HepG2 (cell line): ENCODE results near the gene EFNA3.

Experiments used
- AGO1 ChIP-seq: fragments of 200-400 bp; formaldehyde crosslinking; IDR thresholded peaks from 2 replicates; pipeline ENCODE4 v1.6.1; 2017; ENCODE audit warnings: mild to moderate bottlenecking, low read depth, low read length, moderate library complexity; ENCODE audit not compliant: poor library complexity, severe bottlenecking
- CHCHD3 ChIP-seq: sonication (generic); formaldehyde crosslinking; IDR thresholded peaks from 2 replicates; pipeline ENCODE4 v1.8.0; 2022; ENCODE audit warnings: mild to moderate bottlenecking, missing genetic modification reagents, moderate library complexity
- FOXO4 ChIP-seq: sonication (generic); formaldehyde crosslinking; conservative IDR thresholded peaks from 2 replicates; pipeline ENCODE4 v1.8.1; 2023; ENCODE audit warnings: missing genetic modification reagents
- HNF4G ChIP-seq, 2 experiments: sonication (generic) in 1 of 2; formaldehyde crosslinking in 1 of 2; IDR thresholded peaks; 2 replicates each; pipeline versions ENCODE4 v1.4.0 to v1.6.1; 2011 to 2020; ENCODE audit warnings: borderline replicate concordance in 2 of 2, low read depth in 2 of 2, mild to moderate bottlenecking in 2 of 2, low read length in 1 of 2, missing genetic modification reagents in 1 of 2, moderate library complexity in 1 of 2
- KLF16 ChIP-seq, 2 experiments: sonication (generic) in 1 of 2; formaldehyde crosslinking in 1 of 2; IDR thresholded peaks; 2 replicates each; pipeline versions ENCODE4 v1.6.1 to v1.8.0; 2016 to 2023; ENCODE audit warnings: missing genetic modification reagents in 2 of 2, missing compliant biosample characterization in 1 of 2
- MTA1 ChIP-seq: sonication (generic); formaldehyde crosslinking; IDR thresholded peaks from 2 replicates; pipeline ENCODE4 v1.4.0; 2020; ENCODE audit warnings: missing genetic modification reagents, mild to moderate bottlenecking, borderline replicate concordance
- PHF5A ChIP-seq: IDR thresholded peaks from one replicate; pipeline ENCODE4 v1.6.1; 2018; ENCODE audit warnings: low read depth, missing genetic modification reagents; ENCODE audit not compliant: unreplicated experiment
- SMC3 ChIP-seq: IDR thresholded peaks from 2 replicates; pipeline ENCODE4 v1.6.1; 2011; ENCODE audit warnings: low read length, improper control_type of control experiment
- YY1 ChIP-seq: IDR thresholded peaks from 2 replicates; pipeline ENCODE4 v1.6.1; 2011; ENCODE audit warnings: low read length, low read depth, moderate library complexity, mild to moderate bottlenecking; ENCODE audit not compliant: insufficient read depth, insufficient replicate concordance
- ZBTB1 ChIP-seq: sonication (generic); formaldehyde crosslinking; IDR thresholded peaks from 2 replicates; pipeline ENCODE4 v1.4.0; 2020; ENCODE audit warnings: missing genetic modification reagents, borderline replicate concordance
- ZNF101 ChIP-seq: sonication (generic); formaldehyde crosslinking; IDR thresholded peaks from 2 replicates; pipeline ENCODE4 v1.4.0; 2020; ENCODE audit warnings: mild to moderate bottlenecking, low read depth, missing genetic modification reagents, borderline replicate concordance
- ZNF180 ChIP-seq: sonication (generic); formaldehyde crosslinking; IDR thresholded peaks from 2 replicates; pipeline ENCODE4 v1.4.0; 2020; ENCODE audit warnings: low read depth, missing genetic modification reagents, borderline replicate concordance
- ZNF251 ChIP-seq: sonication (generic); formaldehyde crosslinking; IDR thresholded peaks from 2 replicates; pipeline ENCODE4 v1.9.0; 2021; ENCODE audit warnings: mild to moderate bottlenecking, missing genetic modification reagents

DNA sequence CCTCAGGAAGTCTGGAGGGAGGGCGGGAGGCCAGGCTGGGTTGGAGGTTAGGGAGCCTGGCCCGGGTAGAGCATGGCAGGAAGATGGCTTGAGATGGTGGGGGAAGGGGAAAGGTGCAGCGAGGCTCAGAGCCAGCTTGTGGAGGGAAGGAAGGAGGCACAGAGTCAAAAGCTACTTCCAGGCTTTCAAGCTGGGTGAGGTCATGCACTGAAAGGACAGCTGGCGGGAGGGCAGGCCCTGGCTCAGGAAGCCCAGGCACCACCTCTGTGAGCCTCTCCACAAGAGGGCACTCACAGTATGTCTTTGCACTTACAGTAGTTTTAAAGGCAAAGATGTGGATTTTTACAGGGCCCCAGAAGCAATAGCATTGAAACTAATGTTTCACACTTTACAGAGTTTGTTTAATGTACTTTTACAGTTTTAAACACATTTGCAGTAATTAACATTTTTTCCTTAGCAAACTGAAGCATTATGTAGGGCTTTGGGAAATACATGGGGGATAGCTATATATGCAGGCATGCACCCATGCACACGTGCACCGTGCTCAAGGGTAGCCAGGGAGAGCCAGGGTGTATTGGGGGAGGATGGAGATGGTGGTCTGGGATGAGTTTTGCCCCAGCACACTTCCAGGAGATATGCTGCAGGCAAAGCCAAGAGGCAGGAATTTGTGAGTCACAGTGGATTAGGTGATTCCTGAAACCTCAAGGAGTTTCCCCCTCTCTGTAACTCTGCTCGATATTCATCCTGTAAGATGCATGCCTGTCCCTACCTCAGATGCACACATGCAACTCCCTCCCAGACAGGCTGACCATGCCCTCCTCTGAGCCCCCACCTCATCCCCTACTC, 33.6 kb upstream of the EFNA3 start:
- TF ChIP-seq HNF4G (IDR thresholded peaks at IDR 0.05; ENCODE audit: borderline replicate concordance, low read depth, low read length): no peak
- no peak for TF ChIP-seq HNF4G (CRISPR knock-in tag; IDR thresholded peaks at IDR 0.05; ENCODE audit: borderline replicate concordance, low read depth)
- no peak for TF ChIP-seq PHF5A
- TF ChIP-seq ZBTB1: no peak
- no peak for TF ChIP-seq ZNF251 (CRISPR knock-in tag)
- no peak for TF ChIP-seq ZNF180 (CRISPR knock-in tag)
- no peak for TF ChIP-seq AGO1
- TF ChIP-seq FOXO4: no peak
- peak; percentile 67 for TF ChIP-seq SMC3
- TF ChIP-seq ZNF101 (CRISPR knock-in tag): no peak
- no peak for TF ChIP-seq CHCHD3
- no peak for TF ChIP-seq YY1
- TF ChIP-seq MTA1 (CRISPR knock-in tag): no peak
- TF ChIP-seq KLF16 (CRISPR knock-in tag; IDR thresholded peaks at IDR 0.05): 0 out of 4 replicates have a peak, but pooled peaks of 1 of the 2 experiments have one; percentile 64
